Activated gamma-delta T cell treated with Interleukin-2 at 50 U/mL for 16 hours (primary cell): ENCODE data around the gene CAPN7.

Experiments used
- DNase-seq: peaks from one replicate; pipeline ENCODE4 v3.0.0-alpha.2; 2020

The CAPN7 gene

DNA sequence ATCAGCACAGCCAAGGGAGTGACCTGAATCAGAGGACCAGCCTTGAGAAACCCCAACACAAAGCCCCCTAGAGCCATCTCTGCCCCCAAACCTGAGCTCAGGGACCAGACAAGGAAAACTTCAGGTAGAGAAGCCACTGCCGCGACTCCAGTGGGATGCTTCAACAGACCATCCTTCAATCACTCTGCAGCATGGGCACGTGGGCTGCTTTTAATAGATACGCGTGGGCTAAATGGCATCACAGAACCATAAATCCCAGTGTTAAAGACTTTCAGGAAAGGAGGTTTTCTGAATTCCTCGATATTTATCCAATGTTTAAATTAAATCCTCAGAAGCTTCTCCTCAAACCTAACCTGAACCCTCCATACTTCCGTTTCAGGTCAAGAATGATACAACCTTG is 95.7 kb downstream of the CAPN7 start:
- DNase-seq: no peak
